MCF 10A (cell line): Measurements from ENCODE around the gene OR2B6. TPM values are rescaled to one million over a fixed set of nuclear protein-coding genes. Genes with fewer than 3 reads are reported as not detected.

Experiments used
- BruUV-seq: library from RNA; stranded (reverse); fragments of 400-500 nt; replicated peaks from 2 replicates; lab custom pipeline; 2021; lab: Mats Ljungman, UMichigan
- CTCF ChIA-PET: fragments of 300-600 bp; sonication (Branson Sonifier 250); formaldehyde crosslinking; extraction: SDS; loops from one replicate; lab custom pipeline; 2021; ENCODE audit warnings: antibody characterized with exemption, inconsistent platforms; lab: Yijun Ruan, JAX
- POLR2A ChIA-PET: fragments of 300-600, 350-650 bp; sonication (Branson Sonifier 250); formaldehyde crosslinking; extraction: SDS; loops from one replicate; lab custom pipeline; 2020; ENCODE audit warnings: antibody characterized with exemption, inconsistent platforms; lab: Yijun Ruan, JAX
- DNase-seq: peaks from one replicate; pipeline ENCODE4 v3.0.0-alpha.2; 2018; ENCODE audit not compliant: unreplicated experiment
- H3K27ac Mint-ChIP-seq: one replicate; pipeline ENCODE4 v1.8.0; 2022; ENCODE audit warnings: mild to moderate bottlenecking, low read depth, mixed read lengths; ENCODE audit not compliant: unreplicated experiment
- H3K27me3 Mint-ChIP-seq: one replicate; pipeline ENCODE4 v1.8.0; 2022; ENCODE audit warnings: mixed read lengths; ENCODE audit not compliant: insufficient read depth, unreplicated experiment
- H3K36me3 Mint-ChIP-seq: one replicate; pipeline ENCODE4 v1.8.0; 2022; ENCODE audit warnings: mild to moderate bottlenecking, moderate library complexity, mixed read lengths; ENCODE audit not compliant: insufficient read depth, unreplicated experiment
- H3K4me1 Mint-ChIP-seq: one replicate; pipeline ENCODE4 v1.8.0; 2022; ENCODE audit warnings: mixed read lengths; ENCODE audit not compliant: insufficient read depth, unreplicated experiment
- H3K4me3 Mint-ChIP-seq: one replicate; pipeline ENCODE4 v1.8.0; 2022; ENCODE audit warnings: mild to moderate bottlenecking, moderate library complexity, mixed read lengths; ENCODE audit not compliant: unreplicated experiment
- H3K9me3 Mint-ChIP-seq: one replicate; pipeline ENCODE4 v1.8.0; 2022; ENCODE audit warnings: mixed read lengths; ENCODE audit not compliant: unreplicated experiment
- intact Hi-C: fragments of 100-400 bp; cut with micrococcal nuclease; formaldehyde crosslinking; loops from 2 replicates; pipeline ENCODE4 v1.14.1; 2022
- total RNA-seq: library from RNA; stranded (reverse); gene quantifications from 2 replicates; pipeline ENCODE4 v1.2.3, GENCODE V29; 2022
- TF ChIP-seq, protein P1 (sequence below): fragments of 200-600 bp; IDR thresholded peaks from one replicate; pipeline ENCODE4 v1.8.0; 2022; ENCODE audit warnings: antibody characterized with exemption, mild to moderate bottlenecking; ENCODE audit not compliant: unreplicated experiment

Gene OR2B6
- total RNA-seq, 1 experiment from 2014 or later: not detected

DNA sequence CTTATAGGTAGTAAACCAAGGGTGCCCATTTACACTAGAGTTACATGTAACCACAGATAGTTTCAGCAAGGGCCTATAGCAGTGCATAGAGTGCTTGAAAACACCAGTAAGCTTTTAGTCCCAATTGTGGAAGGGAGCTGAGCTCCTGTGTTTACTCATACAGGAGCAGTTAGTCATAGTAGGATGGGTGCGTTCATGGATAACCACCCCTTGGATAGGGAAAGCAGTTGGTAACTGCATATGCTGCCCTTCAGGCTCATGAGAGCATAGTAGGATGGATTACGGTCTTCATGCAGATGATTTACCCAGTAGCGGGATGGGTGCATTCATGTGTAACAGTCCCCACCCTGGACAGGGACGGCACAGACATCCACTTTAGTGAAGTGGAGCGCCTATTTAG lies 45.1 kb downstream of the OR2B6 start:
- POLR2A ChIA-PET: no interaction called here
- TF ChIP-seq, protein P1, sequence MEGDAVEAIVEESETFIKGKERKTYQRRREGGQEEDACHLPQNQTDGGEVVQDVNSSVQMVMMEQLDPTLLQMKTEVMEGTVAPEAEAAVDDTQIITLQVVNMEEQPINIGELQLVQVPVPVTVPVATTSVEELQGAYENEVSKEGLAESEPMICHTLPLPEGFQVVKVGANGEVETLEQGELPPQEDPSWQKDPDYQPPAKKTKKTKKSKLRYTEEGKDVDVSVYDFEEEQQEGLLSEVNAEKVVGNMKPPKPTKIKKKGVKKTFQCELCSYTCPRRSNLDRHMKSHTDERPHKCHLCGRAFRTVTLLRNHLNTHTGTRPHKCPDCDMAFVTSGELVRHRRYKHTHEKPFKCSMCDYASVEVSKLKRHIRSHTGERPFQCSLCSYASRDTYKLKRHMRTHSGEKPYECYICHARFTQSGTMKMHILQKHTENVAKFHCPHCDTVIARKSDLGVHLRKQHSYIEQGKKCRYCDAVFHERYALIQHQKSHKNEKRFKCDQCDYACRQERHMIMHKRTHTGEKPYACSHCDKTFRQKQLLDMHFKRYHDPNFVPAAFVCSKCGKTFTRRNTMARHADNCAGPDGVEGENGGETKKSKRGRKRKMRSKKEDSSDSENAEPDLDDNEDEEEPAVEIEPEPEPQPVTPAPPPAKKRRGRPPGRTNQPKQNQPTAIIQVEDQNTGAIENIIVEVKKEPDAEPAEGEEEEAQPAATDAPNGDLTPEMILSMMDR: no peak
- intact Hi-C loops: no loop called here
- no peak for DNase-seq
- H3K4me3 Mint-ChIP-seq: no peak overlapping the region
- H3K27ac Mint-ChIP-seq: no peak overlapping the region
- BruUV-seq: no TSS peak
- CTCF ChIA-PET: no interaction called here
- peaks cover 32% of the 10 kb centered on the region for H3K27me3 Mint-ChIP-seq
- H3K9me3 Mint-ChIP-seq: no peaks in the 10 kb centered on the region
- H3K36me3 Mint-ChIP-seq: no peaks in the 10 kb centered on the region
- H3K4me1 Mint-ChIP-seq: no peaks in the 10 kb centered on the region

DNA sequence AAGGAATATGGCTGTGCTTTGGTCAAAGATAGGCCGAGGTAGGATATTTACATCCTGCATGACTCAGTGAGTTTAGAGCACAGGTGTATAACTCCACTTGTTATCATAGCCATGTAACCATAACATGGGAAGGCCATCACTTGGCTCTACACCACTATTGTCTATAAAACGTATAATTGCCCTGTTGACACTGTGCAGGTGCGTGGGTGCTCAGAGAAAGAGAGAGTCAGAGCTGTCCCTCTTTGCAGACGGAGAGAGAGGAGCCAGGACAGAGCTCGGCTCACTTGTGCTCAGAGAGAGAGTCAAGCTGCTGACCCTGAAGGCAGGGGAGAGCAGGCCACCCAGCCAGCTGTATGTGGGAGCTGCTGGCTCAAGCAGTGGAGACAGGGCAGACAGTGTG lies 46.0 kb downstream of the OR2B6 start:
- intact Hi-C loops: no loop called here
- Mint-ChIP-seq H3K27me3 (peaks cover 28% of the 10 kb centered on the region), H3K36me3 (no peaks in the 10 kb centered on the region), H3K27ac (no peak overlapping the region), H3K4me1 (no peaks in the 10 kb centered on the region), H3K4me3 (no peak overlapping the region), H3K9me3 (no peaks in the 10 kb centered on the region)
- ChIA-PET POLR2A (no interaction called here), CTCF (no interaction called here)
- no peak for DNase-seq
- TF ChIP-seq, protein P1: no peak
- no TSS peak for BruUV-seq

DNA sequence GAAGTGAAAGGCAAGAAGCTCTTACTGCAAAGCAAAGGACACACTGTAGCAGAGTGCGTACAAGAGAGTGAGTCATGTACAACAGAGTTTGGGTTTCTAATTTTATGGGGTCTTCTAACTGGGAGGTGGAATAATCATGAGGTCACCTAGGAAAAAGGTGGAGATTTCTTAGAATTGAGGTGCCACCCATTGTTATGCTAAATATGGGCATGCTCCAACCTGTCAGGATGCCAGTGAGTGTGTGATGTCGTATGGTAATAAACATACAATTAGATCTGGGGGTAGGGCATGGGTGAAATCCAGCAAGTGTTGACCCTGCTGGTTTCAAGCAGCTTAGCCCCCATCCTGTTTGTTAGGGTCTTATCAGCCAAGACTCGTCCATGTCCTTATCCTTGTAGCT lies 46.6 kb downstream of the OR2B6 start:
- intact Hi-C loops: no loop called here
- Mint-ChIP-seq H3K27ac (no peak overlapping the region), H3K27me3 (peaks cover 22% of the 10 kb centered on the region), H3K4me1 (no peaks in the 10 kb centered on the region), H3K9me3 (no peaks in the 10 kb centered on the region), H3K36me3 (no peaks in the 10 kb centered on the region), H3K4me3 (no peak overlapping the region)
- DNase-seq: no peak
- ChIA-PET CTCF (no interaction called here), POLR2A (interaction anchor here (0.6 kb wide), 1 partner anchor 33 kb away, joined by 3 read pairs; no protein-coding TSS in a partner anchor)
- TF ChIP-seq, protein P1: no peak
- BruUV-seq: no TSS peak

DNA sequence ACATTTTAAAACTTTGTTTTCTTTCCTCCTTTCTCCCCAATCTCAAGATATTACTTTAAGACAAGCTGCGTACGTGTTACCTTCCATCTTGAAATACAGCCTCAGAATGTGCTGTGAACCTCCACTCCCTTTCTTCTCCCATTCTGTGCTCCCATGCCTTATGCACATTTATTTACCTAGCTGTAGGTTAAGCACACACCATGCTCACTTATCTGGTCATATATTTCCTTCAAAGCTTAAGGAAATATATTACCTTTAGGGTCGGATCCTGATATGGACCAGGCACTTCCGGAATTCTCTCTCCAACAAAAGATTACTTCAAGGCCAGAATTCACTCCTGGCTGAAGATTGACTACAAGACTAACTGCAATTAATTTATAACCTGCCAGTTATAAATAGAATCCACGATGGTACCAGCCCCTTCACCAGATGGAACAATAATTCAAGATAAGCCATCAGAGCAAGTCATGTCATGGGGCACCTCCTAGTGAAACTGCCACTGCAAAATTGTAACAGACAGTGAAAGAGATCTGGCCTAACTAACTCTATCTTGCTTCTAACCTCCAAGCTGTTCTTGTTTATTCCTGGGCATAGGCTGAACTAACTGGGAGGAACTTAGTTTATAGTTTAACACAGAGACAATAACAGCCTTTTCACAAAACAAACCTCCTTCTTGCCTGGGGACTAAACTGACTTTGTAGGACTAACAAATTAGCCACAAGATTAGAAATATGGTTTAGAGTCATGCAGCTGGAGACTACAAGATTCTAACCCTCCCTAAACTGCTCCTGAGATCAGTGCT lies 47.5 kb downstream of the OR2B6 start:
- H3K4me3 Mint-ChIP-seq: no peak overlapping the region
- H3K9me3 Mint-ChIP-seq: no peaks in the 10 kb centered on the region
- ChIA-PET POLR2A (no interaction called here), CTCF (no interaction called here)
- H3K27me3 Mint-ChIP-seq: peaks cover 21% of the 10 kb centered on the region
- TF ChIP-seq, protein P1: no peak
- no peak for DNase-seq
- H3K4me1 Mint-ChIP-seq: no peaks in the 10 kb centered on the region
- no TSS peak for BruUV-seq
- intact Hi-C loops: no loop called here
- H3K36me3 Mint-ChIP-seq: no peaks in the 10 kb centered on the region
- H3K27ac Mint-ChIP-seq: no peak overlapping the region
